ENCODE results near the gene PACS2.

DNA sequence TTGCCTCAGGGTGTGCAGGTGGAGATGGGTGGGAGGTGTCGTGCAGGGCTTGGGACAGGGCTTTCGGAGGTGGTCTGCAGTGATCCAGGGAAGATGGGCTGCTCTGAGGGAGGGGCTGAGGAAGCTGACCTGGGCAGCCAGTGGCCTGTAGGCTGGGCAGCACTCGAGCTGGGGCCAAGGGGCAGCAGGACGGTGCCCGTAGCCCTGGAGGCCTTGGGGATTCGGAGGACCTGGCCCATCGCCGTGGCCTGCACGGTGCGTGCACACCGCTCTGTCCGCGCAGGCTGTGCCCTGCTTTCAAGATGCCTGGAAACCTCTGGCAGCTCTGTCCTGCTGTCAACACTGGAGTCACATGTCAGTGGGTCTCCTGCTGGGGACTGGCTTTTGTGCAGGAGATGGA lies 9.1 kb downstream of the PACS2 start:
- TF ChIP-seq BACH2 (CRISPR knock-in tag; IDR thresholded peaks at IDR 0.05; ENCODE audit: borderline replicate concordance) (no peak), ZNF70 (CRISPR knock-in tag; IDR thresholded peaks at IDR 0.05) (no peak), ISL1 (CRISPR knock-in tag; IDR thresholded peaks at IDR 0.05) (no peak)
- TF ChIP-seq, protein P1, sequence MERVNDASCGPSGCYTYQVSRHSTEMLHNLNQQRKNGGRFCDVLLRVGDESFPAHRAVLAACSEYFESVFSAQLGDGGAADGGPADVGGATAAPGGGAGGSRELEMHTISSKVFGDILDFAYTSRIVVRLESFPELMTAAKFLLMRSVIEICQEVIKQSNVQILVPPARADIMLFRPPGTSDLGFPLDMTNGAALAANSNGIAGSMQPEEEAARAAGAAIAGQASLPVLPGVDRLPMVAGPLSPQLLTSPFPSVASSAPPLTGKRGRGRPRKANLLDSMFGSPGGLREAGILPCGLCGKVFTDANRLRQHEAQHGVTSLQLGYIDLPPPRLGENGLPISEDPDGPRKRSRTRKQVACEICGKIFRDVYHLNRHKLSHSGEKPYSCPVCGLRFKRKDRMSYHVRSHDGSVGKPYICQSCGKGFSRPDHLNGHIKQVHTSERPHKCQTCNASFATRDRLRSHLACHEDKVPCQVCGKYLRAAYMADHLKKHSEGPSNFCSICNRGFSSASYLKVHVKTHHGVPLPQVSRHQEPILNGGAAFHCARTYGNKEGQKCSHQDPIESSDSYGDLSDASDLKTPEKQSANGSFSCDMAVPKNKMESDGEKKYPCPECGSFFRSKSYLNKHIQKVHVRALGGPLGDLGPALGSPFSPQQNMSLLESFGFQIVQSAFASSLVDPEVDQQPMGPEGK (CRISPR knock-in tag; IDR thresholded peaks at IDR 0.05; ENCODE audit: borderline replicate concordance): no peak
